ENCODE data around the gene C4A.

GRCh38 chr6:31945154-31945506 lies 36.7 kb upstream of the C4A start:
- TF ChIP-seq ATF2 (IDR thresholded peaks at IDR 0.05; ENCODE audit: low read length) (no peak), CREM (IDR thresholded peaks at IDR 0.05; ENCODE audit: low read depth) (no peak), NFYB (IDR thresholded peaks at IDR 0.05; ENCODE audit: insufficient read depth, low read depth, low read length) (no peak), CBX5 (IDR thresholded peaks at IDR 0.05; ENCODE audit: low read depth) (no peak), EZH2 (IDR thresholded peaks at IDR 0.05; ENCODE audit: borderline replicate concordance, control insufficient read depth, low read depth, low read length) (no peak), ZBTB4 (CRISPR knock-in tag; IDR thresholded peaks at IDR 0.05) (no peak), FOXM1 (IDR thresholded peaks at IDR 0.05; ENCODE audit: low read depth, low read length) (no peak), REST (IDR thresholded peaks at IDR 0.05; ENCODE audit: low read depth, low read length) (no peak), IKZF1 (conservative IDR thresholded peaks at IDR 0.05) (no peak)

Data from GM12878 (cell line).